ENCODE results near the gene CYP4A22.
"Not testable (repeated sequence)": the region's sequence is repeated elsewhere in the genome, so short reads cannot be mapped to it uniquely, and the experiment has no call there.

CYP4A22 gene

GRCh38 chr1:47137198-47137597 is at the start of gene CYP4A22:
Gene CYP4A22 (plus strand): TSS chr1:47137441. CDS start chr1:47137486, 45 bp downstream.
- no peak for DNase-seq (ENCODE audit: low spot score)

- DNase-seq (ENCODE audit: low spot score), result not testable (repeated sequence)
Measured at GRCh38 chr1:47089356-47089755, 47.9 kb upstream of the CYP4A22 start.

- DNase-seq (ENCODE audit: low spot score), result not testable (repeated sequence)
Measured at GRCh38 chr1:47091476-47091875, 45.8 kb upstream of the CYP4A22 start.

- no peak for DNase-seq (ENCODE audit: low spot score)
Measured at GRCh38 chr1:47104816-47105215, 32.4 kb upstream of the CYP4A22 start.

- no peak for DNase-seq (ENCODE audit: low spot score)
Measured at GRCh38 chr1:47106792-47107191, 30.4 kb upstream of the CYP4A22 start.

GRCh38 chr1:47107851-47108574 is 29.2 kb upstream of the CYP4A22 start:
- DNase-seq (ENCODE audit: low spot score), result not testable (repeated sequence)

- DNase-seq (ENCODE audit: low spot score), result not testable (repeated sequence)
Measured at GRCh38 chr1:47109482-47109881, 27.8 kb upstream of the CYP4A22 start.

- no peak for DNase-seq (ENCODE audit: low spot score)
Measured at GRCh38 chr1:47113178-47113577, 24.1 kb upstream of the CYP4A22 start.

- not testable (repeated sequence) for DNase-seq (ENCODE audit: low spot score)
Measured at GRCh38 chr1:47121039-47121438, 16.2 kb upstream of the CYP4A22 start.

GRCh38 chr1:47124834-47125233 is 12.4 kb upstream of the CYP4A22 start:
- DNase-seq (ENCODE audit: low spot score), result not testable (repeated sequence)

- DNase-seq (ENCODE audit: low spot score), result not testable (repeated sequence)
Measured at GRCh38 chr1:47126997-47127396, 10.2 kb upstream of the CYP4A22 start.

GRCh38 chr1:47128221-47128620 is 9.0 kb upstream of the CYP4A22 start:
- DNase-seq (ENCODE audit: low spot score), result no peak

GRCh38 chr1:47128854-47129253 is 8.4 kb upstream of the CYP4A22 start:
- not testable (repeated sequence) for DNase-seq (ENCODE audit: low spot score)

- not testable (repeated sequence) for DNase-seq (ENCODE audit: low spot score)
Measured at GRCh38 chr1:47129489-47130230, 7.6 kb upstream of the CYP4A22 start.

- DNase-seq (ENCODE audit: low spot score), result not testable (repeated sequence)
Measured at GRCh38 chr1:47132665-47133064, 4.6 kb upstream of the CYP4A22 start.

GRCh38 chr1:47137925-47138615 is 829 bp downstream of the CYP4A22 start:
- no peak for DNase-seq (ENCODE audit: low spot score)

GRCh38 chr1:47140358-47140757 is 3.1 kb downstream of the CYP4A22 start:
- not testable (repeated sequence) for DNase-seq (ENCODE audit: low spot score)

- DNase-seq (ENCODE audit: low spot score), result not testable (repeated sequence)
Measured at GRCh38 chr1:47143654-47144053, 6.4 kb downstream of the CYP4A22 start.

GRCh38 chr1:47146495-47146894 is 9.3 kb downstream of the CYP4A22 start:
- not testable (repeated sequence) for DNase-seq (ENCODE audit: low spot score)

- DNase-seq (ENCODE audit: low spot score), result no peak
Measured at GRCh38 chr1:47147047-47147785, 10.0 kb downstream of the CYP4A22 start.

GRCh38 chr1:47149162-47149561 is 11.9 kb downstream of the CYP4A22 start:
- not testable (repeated sequence) for DNase-seq (ENCODE audit: low spot score)

GRCh38 chr1:47156457-47156856 is 19.2 kb downstream of the CYP4A22 start:
- DNase-seq (ENCODE audit: low spot score), result not testable (repeated sequence)

Data from globus pallidus (tissue), 1 donor.